Effector memory CD4-positive, alpha-beta T cell (primary cell): ENCODE results near the gene ZCCHC8.
"Not testable (repeated sequence)": the region's sequence is repeated elsewhere in the genome, so short reads cannot be mapped to it uniquely, and the experiment has no call there.

Experiments used
- DNase-seq, 3 donors: peaks; one replicate each; pipeline ENCODE4 v3.0.0-alpha.2; 2020
- H3K27ac ChIP-seq: 2 replicates; pipeline ENCODE4 v1.7.0; 2013; ENCODE audit warnings: mild to moderate bottlenecking, low read length, moderate library complexity; ENCODE audit not compliant: insufficient read depth, poor library complexity, severe bottlenecking
- H3K27me3 ChIP-seq: replicated peaks from 2 replicates; pipeline ENCODE4 v1.7.0; 2013; ENCODE audit warnings: mild to moderate bottlenecking, low read length; ENCODE audit not compliant: insufficient read depth, control insufficient read depth, poor library complexity, severe bottlenecking
- H3K36me3 ChIP-seq: 2 replicates; pipeline ENCODE4 v1.7.0; 2013; ENCODE audit warnings: mild to moderate bottlenecking, low read length, moderate library complexity; ENCODE audit not compliant: control insufficient read depth, insufficient read depth
- H3K4me1 ChIP-seq: 2 replicates; pipeline ENCODE4 v1.7.0; 2013; ENCODE audit warnings: low read length, mild to moderate bottlenecking; ENCODE audit not compliant: control insufficient read depth, insufficient read depth, poor library complexity, severe bottlenecking
- H3K4me3 ChIP-seq: 2 replicates; pipeline ENCODE4 v1.7.0; 2013; ENCODE audit warnings: low read length, low read depth, mild to moderate bottlenecking; ENCODE audit not compliant: insufficient read depth, poor library complexity, severe bottlenecking
- H3K9me3 ChIP-seq: 2 replicates; pipeline ENCODE4 v1.7.0; 2013; ENCODE audit warnings: mild to moderate bottlenecking, low read length, moderate library complexity; ENCODE audit not compliant: control insufficient read depth

The ZCCHC8 gene

GRCh38 chr12:122495258-122495657, 5.5 kb downstream of the ZCCHC8 start:
- H3K27ac ChIP-seq, result no peak overlapping the region
- no peak overlapping the region for H3K4me3 ChIP-seq
- H3K9me3 ChIP-seq, result no peaks in the 10 kb centered on the region
- H3K4me1 ChIP-seq, result peaks cover 7% of the 10 kb centered on the region
- DNase-seq, result no peak
- H3K36me3 ChIP-seq, result peaks cover 26% of the 10 kb centered on the region
- H3K27me3 ChIP-seq, result no peaks in the 10 kb centered on the region

- not testable (repeated sequence) for H3K27ac ChIP-seq, H3K4me3 ChIP-seq, H3K27me3 ChIP-seq, H3K4me1 ChIP-seq, H3K9me3 ChIP-seq, DNase-seq
- peaks cover 42% of the 10 kb centered on the region for H3K36me3 ChIP-seq
Observed at GRCh38 chr12:122493222-122493621, 7.5 kb downstream of the ZCCHC8 start.

GRCh38 chr12:122491991-122492390, 8.7 kb downstream of the ZCCHC8 start:
- Histone ChIP-seq H3K4me1 (no peaks in the 10 kb centered on the region), H3K4me3 (no peak overlapping the region), H3K36me3 (peaks cover 53% of the 10 kb centered on the region), H3K27ac (no peak overlapping the region), H3K9me3 (no peaks in the 10 kb centered on the region), H3K27me3 (no peaks in the 10 kb centered on the region)
- no peak for DNase-seq

GRCh38 chr12:122489038-122489437, 11.7 kb downstream of the ZCCHC8 start:
- peaks cover 63% of the 10 kb centered on the region for H3K36me3 ChIP-seq
- H3K27me3 ChIP-seq, result no peaks in the 10 kb centered on the region
- no peak overlapping the region for H3K4me3 ChIP-seq
- H3K4me1 ChIP-seq, result no peaks in the 10 kb centered on the region
- no peaks in the 10 kb centered on the region for H3K9me3 ChIP-seq
- H3K27ac ChIP-seq, result no peak overlapping the region
- no peak for DNase-seq

- H3K4me1 ChIP-seq, H3K4me3 ChIP-seq, H3K27ac ChIP-seq, H3K27me3 ChIP-seq, H3K9me3 ChIP-seq, DNase-seq: not testable (repeated sequence)
- peaks cover 75% of the 10 kb centered on the region for H3K36me3 ChIP-seq
Observed at GRCh38 chr12:122487807-122488206, 12.9 kb downstream of the ZCCHC8 start.

- no peaks in the 10 kb centered on the region for H3K4me1 ChIP-seq
- no peak overlapping the region for H3K4me3 ChIP-seq
- H3K9me3 ChIP-seq, result no peaks in the 10 kb centered on the region
- no peak overlapping the region for H3K27ac ChIP-seq
- H3K36me3 ChIP-seq, result peaks cover 73% of the 10 kb centered on the region
- no peak for DNase-seq
- no peaks in the 10 kb centered on the region for H3K27me3 ChIP-seq
Observed at GRCh38 chr12:122486805-122487426, 13.8 kb downstream of the ZCCHC8 start.

GRCh38 chr12:122486360-122486759, 14.4 kb downstream of the ZCCHC8 start:
- not testable (repeated sequence) for H3K9me3 ChIP-seq, H3K27me3 ChIP-seq, H3K4me1 ChIP-seq, DNase-seq, H3K4me3 ChIP-seq, H3K27ac ChIP-seq
- H3K36me3 ChIP-seq, result peaks cover 73% of the 10 kb centered on the region

GRCh38 chr12:122484385-122484784, 16.3 kb downstream of the ZCCHC8 start:
- H3K36me3 ChIP-seq, result peaks cover 78% of the 10 kb centered on the region
- not testable (repeated sequence) for DNase-seq, H3K4me1 ChIP-seq, H3K27ac ChIP-seq, H3K9me3 ChIP-seq, H3K27me3 ChIP-seq, H3K4me3 ChIP-seq

- H3K4me1 ChIP-seq, result no peaks in the 10 kb centered on the region
- no peak overlapping the region for H3K27ac ChIP-seq
- H3K27me3 ChIP-seq, result no peaks in the 10 kb centered on the region
- H3K36me3 ChIP-seq, result peaks cover 78% of the 10 kb centered on the region
- H3K4me3 ChIP-seq, result no peak overlapping the region
- no peak for DNase-seq
- H3K9me3 ChIP-seq, result no peaks in the 10 kb centered on the region
Observed at GRCh38 chr12:122483969-122484368, 16.8 kb downstream of the ZCCHC8 start.

- no peak overlapping the region for H3K27ac ChIP-seq
- H3K4me1 ChIP-seq, result no peaks in the 10 kb centered on the region
- H3K36me3 ChIP-seq, result peaks cover 76% of the 10 kb centered on the region
- H3K27me3 ChIP-seq, result no peaks in the 10 kb centered on the region
- no peak overlapping the region for H3K4me3 ChIP-seq
- no peak for DNase-seq
- no peaks in the 10 kb centered on the region for H3K9me3 ChIP-seq
Observed at GRCh38 chr12:122481861-122482260, 18.9 kb downstream of the ZCCHC8 start.
